Amniotic epithelial cell (primary cell): ENCODE measurements around the gene GHR.

Experiments
- DNase-seq: peaks from one replicate; pipeline ENCODE4 v3.0.0-alpha.2; 2010; ENCODE audit warnings: low read depth

Gene GHR

GRCh38 chr5:42462083-42462482 is 38.8 kb downstream of the GHR start:
- DNase-seq, result no peak

GRCh38 chr5:42467572-42467971 is 44.3 kb downstream of the GHR start:
- no peak for DNase-seq

GRCh38 chr5:42467981-42468524 is 44.8 kb downstream of the GHR start:
- no peak for DNase-seq

- no peak for DNase-seq
Observed at GRCh38 chr5:42483472-42484154, 60.4 kb downstream of the GHR start.

GRCh38 chr5:42487077-42487476 is 63.8 kb downstream of the GHR start:
- no peak for DNase-seq

GRCh38 chr5:42487821-42488220 is 64.6 kb downstream of the GHR start:
- no peak for DNase-seq

- DNase-seq, result no peak
Observed at GRCh38 chr5:42490831-42491230, 67.6 kb downstream of the GHR start.

- no peak for DNase-seq
Observed at GRCh38 chr5:42491699-42492098, 68.5 kb downstream of the GHR start.

- DNase-seq, result no peak
Observed at GRCh38 chr5:42492974-42493373, 69.7 kb downstream of the GHR start.

GRCh38 chr5:42494414-42494813 is 71.2 kb downstream of the GHR start:
- peak; percentile 1 for DNase-seq

GRCh38 chr5:42495914-42496313 is 72.7 kb downstream of the GHR start:
- DNase-seq, result peak; percentile 1

- no peak for DNase-seq
Observed at GRCh38 chr5:42496397-42497156, 73.3 kb downstream of the GHR start.

- no peak for DNase-seq
Observed at GRCh38 chr5:42498000-42498399, 74.8 kb downstream of the GHR start.

- no peak for DNase-seq
Observed at GRCh38 chr5:42499016-42499415, 75.8 kb downstream of the GHR start.

- no peak for DNase-seq
Observed at GRCh38 chr5:42500003-42500599, 76.9 kb downstream of the GHR start.

- DNase-seq, result no peak
Observed at GRCh38 chr5:42502613-42503470, 79.6 kb downstream of the GHR start.

GRCh38 chr5:42506662-42507061 is 83.4 kb downstream of the GHR start:
- DNase-seq, result no peak

- no peak for DNase-seq
Observed at GRCh38 chr5:42507451-42508097, 84.3 kb downstream of the GHR start.

GRCh38 chr5:42513246-42513645 is 90.0 kb downstream of the GHR start:
- DNase-seq, result no peak

GRCh38 chr5:42514754-42515153 is 91.5 kb downstream of the GHR start:
- DNase-seq, result no peak

- no peak for DNase-seq
Observed at GRCh38 chr5:42515504-42515903, 92.3 kb downstream of the GHR start.
